Stomach smooth muscle (tissue), 2 donors: ENCODE results near the gene LAG3.

ENCODE experiments used
- H3K27ac ChIP-seq: one replicate; pipeline ENCODE4 v1.7.0; 2013; ENCODE audit warnings: mild to moderate bottlenecking, low read length, inconsistent platforms
- H3K27me3 ChIP-seq, 2 donors: one replicate each; pipeline ENCODE4 v1.7.0; 2013; ENCODE audit warnings: low read length in 2 of 2; ENCODE audit not compliant: insufficient read depth in 2 of 2, control insufficient read depth in 1 of 2
- H3K36me3 ChIP-seq, 2 donors: one replicate each; pipeline ENCODE4 v1.7.0; 2013; ENCODE audit warnings: low read length in 2 of 2; ENCODE audit not compliant: control insufficient read depth in 2 of 2, insufficient read depth in 2 of 2
- H3K4me1 ChIP-seq: one replicate; pipeline ENCODE4 v1.7.0; 2013; ENCODE audit warnings: low read length; ENCODE audit not compliant: control insufficient read depth, insufficient read depth
- H3K4me3 ChIP-seq, 2 donors: one replicate each; pipeline ENCODE4 v1.7.0; 2013; ENCODE audit warnings: low read length in 2 of 2
- H3K9ac ChIP-seq, 2 donors: one replicate each; pipeline ENCODE4 v1.7.0; 2013; ENCODE audit warnings: low read length in 2 of 2, mild to moderate bottlenecking in 1 of 2
- H3K9me3 ChIP-seq, 2 donors: one replicate each; pipeline ENCODE4 v1.7.0; 2013; ENCODE audit warnings: low read length in 2 of 2; ENCODE audit not compliant: control insufficient read depth in 2 of 2
- donor health status: healthy.
- donor health status: Pancreatic carcinoma.

LAG3 gene

DNA sequence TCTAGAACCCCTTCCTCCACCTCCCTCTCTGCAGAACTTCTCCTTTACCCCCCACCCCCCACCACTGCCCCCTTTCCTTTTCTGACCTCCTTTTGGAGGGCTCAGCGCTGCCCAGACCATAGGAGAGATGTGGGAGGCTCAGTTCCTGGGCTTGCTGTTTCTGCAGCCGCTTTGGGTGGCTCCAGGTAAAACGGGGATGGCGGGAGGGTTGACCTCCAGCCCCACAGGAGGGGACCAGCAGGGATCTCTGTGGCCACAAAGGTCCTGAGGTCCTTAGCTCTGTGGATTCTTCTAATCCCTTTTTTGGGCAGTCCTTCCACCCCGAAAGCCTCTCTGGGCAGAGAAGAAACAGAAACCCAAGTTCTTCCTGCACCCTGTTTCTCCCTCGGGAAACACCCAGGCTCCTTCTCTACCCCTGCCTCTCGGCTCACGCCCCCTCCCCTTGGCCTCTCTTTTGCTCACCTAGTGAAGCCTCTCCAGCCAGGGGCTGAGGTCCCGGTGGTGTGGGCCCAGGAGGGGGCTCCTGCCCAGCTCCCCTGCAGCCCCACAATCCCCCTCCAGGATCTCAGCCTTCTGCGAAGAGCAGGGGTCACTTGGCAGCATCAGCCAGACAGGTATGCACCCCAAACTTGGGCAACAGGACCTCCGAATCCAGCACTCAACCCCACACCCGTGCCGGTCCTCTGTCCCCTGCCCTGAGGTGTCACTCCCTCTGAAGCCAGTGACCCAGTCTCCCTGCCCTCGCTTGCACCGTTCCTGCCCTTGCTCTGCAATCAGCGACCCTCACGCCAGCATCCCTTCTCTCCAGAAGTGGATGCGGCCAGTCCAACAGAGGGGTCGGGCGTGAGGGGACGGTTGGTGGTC lies 638 bp downstream of the LAG3 start:
- H3K4me3 ChIP-seq = peak overlapping the region in 1 of 2 donors; percentile 57

DNA sequence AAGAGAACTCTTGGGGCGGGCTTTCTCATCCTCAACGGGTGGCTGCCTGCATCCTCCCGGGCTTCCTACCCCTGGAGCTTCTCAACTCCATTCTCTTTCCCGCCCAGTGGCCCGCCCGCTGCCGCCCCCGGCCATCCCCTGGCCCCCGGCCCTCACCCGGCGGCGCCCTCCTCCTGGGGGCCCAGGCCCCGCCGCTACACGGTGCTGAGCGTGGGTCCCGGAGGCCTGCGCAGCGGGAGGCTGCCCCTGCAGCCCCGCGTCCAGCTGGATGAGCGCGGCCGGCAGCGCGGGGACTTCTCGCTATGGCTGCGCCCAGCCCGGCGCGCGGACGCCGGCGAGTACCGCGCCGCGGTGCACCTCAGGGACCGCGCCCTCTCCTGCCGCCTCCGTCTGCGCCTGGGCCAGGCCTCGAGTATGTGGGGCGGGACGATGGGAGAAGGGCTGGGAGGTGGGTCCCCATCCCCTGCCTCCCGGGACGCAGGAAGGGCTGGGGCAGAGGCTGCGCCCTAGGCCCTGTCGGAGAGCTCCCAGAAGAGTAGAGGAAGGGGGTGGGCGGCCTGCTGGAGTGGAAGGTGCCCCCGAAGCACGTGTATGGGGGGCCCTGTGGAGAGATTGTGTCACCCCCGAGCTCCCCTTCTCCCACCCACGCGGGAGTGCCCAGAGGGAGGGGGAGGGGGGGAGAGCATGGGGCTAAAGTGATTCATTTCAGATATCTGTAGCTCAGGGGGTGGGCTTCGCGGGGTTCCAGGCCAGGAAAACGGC lies 1.5 kb downstream of the LAG3 start:
- H3K9ac ChIP-seq = peak overlapping the region in 1 of 2 donors; percentile 27
- H3K4me3 ChIP-seq = peak overlapping the region; percentile 8 to 57
- no peaks in the 10 kb centered on the region for H3K9me3 ChIP-seq
- peaks cover 46% of the 10 kb centered on the region for H3K4me1 ChIP-seq
- H3K27ac ChIP-seq = no peak overlapping the region
- no peaks in the 10 kb centered on the region for H3K27me3 ChIP-seq
- H3K36me3 ChIP-seq = peaks cover 11 to 13% of the 10 kb centered on the region in 2 donors

More for the DNA sequence above, 638 bp downstream of the LAG3 start:
- Histone ChIP-seq H3K27me3 (no peaks in the 10 kb centered on the region), H3K27ac (peak overlapping the region; percentile 31), H3K4me1 (peaks cover 46% of the 10 kb centered on the region), H3K36me3 (peaks cover 11 to 13% of the 10 kb centered on the region in 2 donors), H3K9ac (peak overlapping the region in 1 of 2 donors; percentile 27), H3K9me3 (no peaks in the 10 kb centered on the region)

DNA sequence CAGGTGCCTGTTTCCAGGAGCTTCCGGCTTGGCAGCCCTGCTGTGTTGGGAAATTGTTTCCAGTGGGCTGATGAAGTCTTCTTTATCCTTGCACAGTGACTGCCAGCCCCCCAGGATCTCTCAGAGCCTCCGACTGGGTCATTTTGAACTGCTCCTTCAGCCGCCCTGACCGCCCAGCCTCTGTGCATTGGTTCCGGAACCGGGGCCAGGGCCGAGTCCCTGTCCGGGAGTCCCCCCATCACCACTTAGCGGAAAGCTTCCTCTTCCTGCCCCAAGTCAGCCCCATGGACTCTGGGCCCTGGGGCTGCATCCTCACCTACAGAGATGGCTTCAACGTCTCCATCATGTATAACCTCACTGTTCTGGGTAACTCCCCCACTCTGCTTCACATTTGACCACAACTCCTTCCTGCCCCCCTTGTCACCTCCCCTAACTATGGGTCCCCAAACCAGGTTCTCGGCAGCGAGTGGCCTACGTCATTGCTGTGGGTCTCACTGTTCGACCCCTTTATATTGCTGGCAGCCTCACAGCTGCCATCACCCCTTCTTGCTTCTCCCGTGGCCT lies 2.3 kb downstream of the LAG3 start:
- H3K27me3 ChIP-seq = no peaks in the 10 kb centered on the region
- H3K36me3 ChIP-seq = peaks cover 11% of the 10 kb centered on the region in 2 donors
- H3K4me3 ChIP-seq = no peak overlapping the region
- peaks cover 46% of the 10 kb centered on the region for H3K4me1 ChIP-seq
- H3K9ac ChIP-seq = no peak overlapping the region
- no peaks in the 10 kb centered on the region for H3K9me3 ChIP-seq
- no peak overlapping the region for H3K27ac ChIP-seq

DNA sequence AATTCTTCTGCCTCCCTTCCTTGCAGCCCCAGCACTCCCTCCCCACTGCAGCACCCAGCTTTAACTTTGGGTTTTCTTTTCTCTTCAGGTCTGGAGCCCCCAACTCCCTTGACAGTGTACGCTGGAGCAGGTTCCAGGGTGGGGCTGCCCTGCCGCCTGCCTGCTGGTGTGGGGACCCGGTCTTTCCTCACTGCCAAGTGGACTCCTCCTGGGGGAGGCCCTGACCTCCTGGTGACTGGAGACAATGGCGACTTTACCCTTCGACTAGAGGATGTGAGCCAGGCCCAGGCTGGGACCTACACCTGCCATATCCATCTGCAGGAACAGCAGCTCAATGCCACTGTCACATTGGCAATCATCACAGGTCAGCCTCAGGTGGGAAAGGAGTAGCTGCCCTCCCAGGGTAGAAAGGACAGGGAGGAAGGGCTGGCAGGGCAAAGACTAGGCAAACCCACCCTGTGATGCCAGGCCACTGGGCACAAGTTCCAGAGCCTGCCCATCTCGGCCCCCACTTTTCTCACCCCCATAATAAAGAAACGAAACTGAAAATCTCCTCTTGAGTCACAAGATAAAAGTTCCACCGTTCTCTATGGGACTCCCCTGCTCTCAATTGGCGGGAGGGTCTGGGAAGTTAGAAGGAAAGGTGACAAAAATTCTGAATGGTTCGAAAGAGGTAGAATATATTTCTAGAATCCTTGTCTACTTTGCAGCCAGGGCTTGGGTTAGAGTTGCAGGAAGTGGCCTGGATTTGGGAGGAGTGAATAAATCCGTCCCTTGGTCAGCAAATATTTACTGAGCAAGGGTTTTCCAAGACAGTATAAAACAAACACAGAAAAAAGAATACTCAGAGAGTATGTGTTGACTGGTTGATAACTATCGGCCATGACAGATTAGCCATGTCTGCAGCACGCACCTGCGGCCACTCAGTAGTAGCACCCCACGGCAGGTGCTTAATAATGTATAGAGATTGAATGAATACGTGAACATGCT lies 3.2 kb downstream of the LAG3 start:
- H3K27ac ChIP-seq = no peak overlapping the region
- H3K4me1 ChIP-seq = peaks cover 42% of the 10 kb centered on the region
- H3K9me3 ChIP-seq = no peaks in the 10 kb centered on the region
- H3K9ac ChIP-seq = no peak overlapping the region
- no peak overlapping the region for H3K4me3 ChIP-seq
- H3K36me3 ChIP-seq = peaks cover 6 to 11% of the 10 kb centered on the region in 2 donors
- no peaks in the 10 kb centered on the region for H3K27me3 ChIP-seq

DNA sequence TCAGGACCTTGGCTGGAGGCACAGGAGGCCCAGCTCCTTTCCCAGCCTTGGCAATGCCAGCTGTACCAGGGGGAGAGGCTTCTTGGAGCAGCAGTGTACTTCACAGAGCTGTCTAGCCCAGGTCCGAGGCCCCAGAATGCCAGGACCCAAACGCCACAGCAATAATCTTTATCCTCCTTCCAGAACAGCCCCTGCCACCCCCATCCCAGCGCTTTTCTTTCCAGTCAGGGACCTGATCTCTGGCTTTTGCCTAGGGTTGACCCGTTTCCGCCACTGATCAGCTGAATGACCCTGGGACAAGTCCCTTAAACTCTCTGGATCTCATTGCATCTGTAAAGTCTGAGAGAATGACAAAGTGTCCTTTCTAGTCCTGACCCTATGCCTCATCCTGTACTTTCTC lies 5.1 kb downstream of the LAG3 start:
- peak overlapping the region; percentile 83 for H3K27ac ChIP-seq
- peak overlapping the region in 1 of 2 donors; percentile 65 for H3K9ac ChIP-seq
- peaks cover 36% of the 10 kb centered on the region for H3K4me1 ChIP-seq
- no peaks in the 10 kb centered on the region for H3K9me3 ChIP-seq
- H3K27me3 ChIP-seq = no peaks in the 10 kb centered on the region
- H3K36me3 ChIP-seq = no peaks in the 10 kb centered on the region
- H3K4me3 ChIP-seq = peak overlapping the region in 1 of 2 donors; percentile 79

DNA sequence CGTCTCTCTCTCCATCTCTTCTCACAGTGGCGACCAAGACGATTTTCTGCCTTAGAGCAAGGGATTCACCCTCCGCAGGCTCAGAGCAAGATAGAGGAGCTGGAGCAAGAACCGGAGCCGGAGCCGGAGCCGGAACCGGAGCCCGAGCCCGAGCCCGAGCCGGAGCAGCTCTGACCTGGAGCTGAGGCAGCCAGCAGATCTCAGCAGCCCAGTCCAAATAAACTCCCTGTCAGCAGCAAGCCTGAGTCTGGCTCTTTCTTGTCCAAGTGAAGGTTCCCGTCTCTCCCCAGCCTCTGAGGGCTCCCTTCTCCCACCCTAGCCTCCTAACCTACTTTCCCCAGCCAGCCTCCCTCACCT lies 5.9 kb downstream of the LAG3 start:
- H3K9ac ChIP-seq = peak overlapping the region; percentile 65 to 68
- H3K9me3 ChIP-seq = no peaks in the 10 kb centered on the region
- H3K36me3 ChIP-seq = no peaks in the 10 kb centered on the region
- H3K4me1 ChIP-seq = peaks cover 34% of the 10 kb centered on the region
- H3K4me3 ChIP-seq = peak overlapping the region; percentile 55 to 79
- no peaks in the 10 kb centered on the region for H3K27me3 ChIP-seq
- H3K27ac ChIP-seq = peak overlapping the region; percentile 83

DNA sequence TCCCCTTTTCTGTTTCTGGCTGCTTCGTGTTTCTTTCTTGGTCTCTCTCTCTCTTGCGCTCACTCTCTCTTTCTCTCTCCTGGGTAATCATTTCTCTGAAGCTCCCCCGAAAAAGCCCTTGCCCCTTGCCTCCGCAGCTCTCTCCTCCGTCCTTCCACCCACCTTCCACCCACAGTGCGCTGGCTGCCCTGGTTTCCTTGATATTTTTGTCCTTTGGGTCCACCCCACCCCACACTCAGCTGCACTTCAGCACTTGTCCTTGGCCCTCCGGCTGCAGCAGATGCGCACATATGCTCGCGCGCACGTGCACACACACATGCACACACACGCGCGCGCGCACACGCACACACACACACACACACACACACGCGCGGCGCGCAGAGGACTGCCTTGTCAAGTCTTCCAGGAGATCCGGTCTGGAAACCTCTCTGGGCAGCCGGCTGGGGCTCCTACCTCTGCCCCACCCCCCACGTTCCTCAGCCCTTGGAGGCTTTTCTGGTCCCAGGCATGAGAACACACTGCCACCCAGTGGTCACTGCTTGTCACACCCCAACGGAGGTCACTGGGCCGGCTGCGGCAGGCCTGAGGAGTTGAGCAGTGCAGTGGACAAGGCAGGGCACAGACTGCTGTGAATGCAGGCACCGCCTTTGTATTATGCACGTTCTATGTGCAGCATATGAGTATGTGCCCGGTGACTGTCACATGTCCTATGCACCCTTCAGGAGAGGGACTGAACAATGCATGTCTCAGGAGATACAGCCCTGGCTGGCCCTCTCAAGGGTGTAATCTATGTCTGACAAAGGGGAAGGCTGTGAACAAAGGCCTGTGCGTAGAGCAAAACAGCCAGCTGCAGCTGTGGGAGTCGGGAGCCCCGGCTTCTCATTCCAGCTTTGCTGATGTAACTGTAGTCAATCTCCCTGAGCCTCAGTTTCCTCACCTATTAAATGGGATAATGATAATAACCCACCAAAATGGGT lies 6.5 kb downstream of the LAG3 start:
- Histone ChIP-seq H3K36me3 (no peaks in the 10 kb centered on the region), H3K9ac (peak overlapping the region; percentile 65 to 68), H3K9me3 (no peaks in the 10 kb centered on the region), H3K27ac (peak overlapping the region; percentile 83), H3K27me3 (no peaks in the 10 kb centered on the region), H3K4me1 (peaks cover 28% of the 10 kb centered on the region), H3K4me3 (peak overlapping the region; percentile 55 to 79)

DNA sequence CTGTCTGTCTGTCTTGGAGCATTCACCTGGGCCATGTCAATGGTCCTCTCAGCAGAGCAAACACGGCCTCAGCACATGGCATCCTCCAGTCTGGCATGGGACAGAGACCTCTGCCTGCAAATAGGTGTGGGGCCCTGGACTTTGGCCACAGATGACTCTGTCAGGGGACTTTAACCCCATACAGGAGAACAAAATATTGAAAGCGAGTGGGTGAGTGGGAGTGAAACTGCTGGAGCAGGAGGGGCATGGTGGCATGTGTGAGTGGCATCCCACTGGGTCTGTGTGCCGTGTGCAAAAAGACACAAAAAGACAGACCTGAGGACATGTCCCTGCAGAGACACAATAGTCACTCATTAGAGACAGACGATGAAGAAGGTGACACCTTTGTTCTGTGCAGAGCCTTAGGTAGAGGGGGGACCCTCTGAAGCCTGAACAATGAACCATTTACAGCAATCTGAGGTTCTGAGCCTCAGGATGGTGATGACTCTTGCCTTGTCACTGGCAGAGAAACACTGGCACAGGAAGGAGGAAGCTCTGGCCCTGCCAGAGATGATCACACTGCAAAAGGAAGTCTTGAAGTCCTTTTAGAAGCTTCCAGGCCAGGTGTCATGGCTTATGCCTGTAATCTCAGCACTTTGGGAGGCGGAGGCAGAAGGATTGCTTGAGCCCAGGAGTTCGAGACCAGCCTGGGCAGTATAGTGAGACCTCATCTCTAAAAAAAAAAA lies 7.5 kb downstream of the LAG3 start:
- Histone ChIP-seq H3K4me3 (no peak overlapping the region), H3K4me1 (peaks cover 26% of the 10 kb centered on the region), H3K27me3 (no peaks in the 10 kb centered on the region), H3K9me3 (no peaks in the 10 kb centered on the region), H3K9ac (peak overlapping the region in 1 of 2 donors; percentile 47), H3K36me3 (no peaks in the 10 kb centered on the region), H3K27ac (peak overlapping the region; percentile 83)

DNA sequence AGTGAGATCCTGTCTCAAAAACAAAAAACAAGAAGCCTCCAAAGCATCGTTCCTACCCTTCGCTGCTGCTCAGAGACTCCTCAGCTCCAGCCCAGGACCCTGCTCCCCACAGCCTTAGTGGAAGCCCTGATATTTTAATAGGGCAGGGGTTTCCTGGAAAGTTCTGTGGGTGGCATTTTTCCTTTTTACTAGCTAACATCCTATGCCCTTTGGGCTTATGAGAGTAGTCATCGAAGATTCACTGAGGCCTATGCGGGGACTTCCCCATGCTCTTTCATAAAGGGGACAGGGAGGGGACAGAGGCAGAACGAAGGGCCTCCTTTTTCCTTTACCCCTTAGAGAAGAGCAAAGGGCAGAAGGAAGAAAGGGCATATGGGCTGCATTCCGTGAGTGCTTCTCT lies 8.3 kb downstream of the LAG3 start:
- H3K4me3 ChIP-seq = no peak overlapping the region
- peaks cover 26% of the 10 kb centered on the region for H3K4me1 ChIP-seq
- no peaks in the 10 kb centered on the region for H3K9me3 ChIP-seq
- H3K36me3 ChIP-seq = no peaks in the 10 kb centered on the region
- H3K27ac ChIP-seq = no peak overlapping the region
- no peaks in the 10 kb centered on the region for H3K27me3 ChIP-seq
- H3K9ac ChIP-seq = no peak overlapping the region
